GM21423 (cell line): ENCODE results near the gene TRIM44.
A peak's percentile ranks its signal among the peaks of the same experiment; 100 is the strongest.
"Not testable (repeated sequence)": the region's sequence is repeated elsewhere in the genome, so short reads cannot be mapped to it uniquely, and the experiment has no call there.

ENCODE experiments used
- ATAC-seq: cut with Tn5 transposase; IDR thresholded peaks from one replicate; pipeline ENCODE4 v1.9.1; 2021; ENCODE audit warnings: mild to moderate bottlenecking, moderate library complexity; ENCODE audit not compliant: unreplicated experiment

TRIM44 gene

GRCh38 chr11:35714882-35715627, 52.5 kb downstream of the TRIM44 start:
- peak; percentile 79 for ATAC-seq

- ATAC-seq: not testable (repeated sequence)
These were observed 53.1 kb downstream of the TRIM44 start for GRCh38 chr11:35715677-35716076.

GRCh38 chr11:35717043-35717442, 54.5 kb downstream of the TRIM44 start:
- ATAC-seq: no peak

- ATAC-seq: no peak
These were observed 54.9 kb downstream of the TRIM44 start for GRCh38 chr11:35717520-35717919.

- ATAC-seq: peak; percentile 42
These were observed 59.2 kb downstream of the TRIM44 start for GRCh38 chr11:35721651-35722282.

GRCh38 chr11:35722641-35723040, 60.1 kb downstream of the TRIM44 start:
- ATAC-seq: no peak

GRCh38 chr11:35723493-35723892, 60.9 kb downstream of the TRIM44 start:
- no peak for ATAC-seq

GRCh38 chr11:35723913-35724312, 61.3 kb downstream of the TRIM44 start:
- peak; percentile 64 for ATAC-seq

- no peak for ATAC-seq
These were observed 63.3 kb downstream of the TRIM44 start for GRCh38 chr11:35725885-35726284.

- no peak for ATAC-seq
These were observed 64.6 kb downstream of the TRIM44 start for GRCh38 chr11:35727140-35727539.

GRCh38 chr11:35730254-35730653, 67.7 kb downstream of the TRIM44 start:
- no peak for ATAC-seq

- no peak for ATAC-seq
These were observed 72.3 kb downstream of the TRIM44 start for GRCh38 chr11:35734669-35735410.

GRCh38 chr11:35735411-35735810, 72.8 kb downstream of the TRIM44 start:
- no peak for ATAC-seq

GRCh38 chr11:35735903-35736302, 73.3 kb downstream of the TRIM44 start:
- ATAC-seq: no peak

- ATAC-seq: no peak
These were observed 74.4 kb downstream of the TRIM44 start for GRCh38 chr11:35736952-35737351.

- ATAC-seq: no peak
These were observed 77.7 kb downstream of the TRIM44 start for GRCh38 chr11:35740061-35740799.

- ATAC-seq: no peak
These were observed 80.3 kb downstream of the TRIM44 start for GRCh38 chr11:35742707-35743454.

GRCh38 chr11:35746356-35747153, 84.0 kb downstream of the TRIM44 start:
- no peak for ATAC-seq

- ATAC-seq: no peak
These were observed 85.1 kb downstream of the TRIM44 start for GRCh38 chr11:35747668-35748067.

GRCh38 chr11:35748644-35749043, 86.1 kb downstream of the TRIM44 start:
- no peak for ATAC-seq
